ENCODE measurements around the gene C3. TPM values are rescaled to one million over a fixed set of nuclear protein-coding genes. Genes with fewer than 3 reads are reported as not detected.

Gene C3
- total and polyA plus RNA-seq, 2 experiments from 2014 or later: 0.39 to 1.6 TPM

GRCh38 chr19:6707011-6707657, 13.3 kb downstream of the C3 start:
- Histone ChIP-seq H3K27me3 (peaks cover 11% of the 10 kb centered on the region), H3K4me1 (ENCODE audit: low read depth) (no peaks in the 10 kb centered on the region), H3K4me3 (no peak overlapping the region), H3K36me3 (no peaks in the 10 kb centered on the region), H3K9me3 (ENCODE audit: low read depth) (no peaks in the 10 kb centered on the region), H3K27ac (no peak overlapping the region)
- no peak for TF ChIP-seq CTCF (IDR thresholded peaks at IDR 0.05; ENCODE audit: low read depth, low read length)
- no peak for DNase-seq (ENCODE audit: low read depth in 1 of 2, low spot score in 1 of 2)

- Histone ChIP-seq H3K27me3 (peaks cover 11% of the 10 kb centered on the region), H3K27ac (no peak overlapping the region), H3K36me3 (no peaks in the 10 kb centered on the region), H3K9me3 (ENCODE audit: low read depth) (no peaks in the 10 kb centered on the region), H3K4me1 (ENCODE audit: low read depth) (no peaks in the 10 kb centered on the region), H3K4me3 (no peak overlapping the region)
- no peak for TF ChIP-seq CTCF (IDR thresholded peaks at IDR 0.05; ENCODE audit: low read depth, low read length)
- DNase-seq (ENCODE audit: low read depth in 1 of 2, low spot score in 1 of 2): no peak
Measured at GRCh38 chr19:6706633-6706958, 13.9 kb downstream of the C3 start.

GRCh38 chr19:6705931-6706632, 14.4 kb downstream of the C3 start:
- no peak for DNase-seq (ENCODE audit: low read depth in 1 of 2, low spot score in 1 of 2)
- Histone ChIP-seq H3K9me3 (ENCODE audit: low read depth) (no peaks in the 10 kb centered on the region), H3K27ac (no peak overlapping the region), H3K27me3 (peaks cover 11% of the 10 kb centered on the region), H3K4me1 (ENCODE audit: low read depth) (no peaks in the 10 kb centered on the region), H3K36me3 (no peaks in the 10 kb centered on the region), H3K4me3 (no peak overlapping the region)
- TF ChIP-seq CTCF (IDR thresholded peaks at IDR 0.05; ENCODE audit: low read depth, low read length): no peak

GRCh38 chr19:6700586-6701316, 19.7 kb downstream of the C3 start:
- H3K9me3 ChIP-seq (ENCODE audit: low read depth): no peaks in the 10 kb centered on the region
- no peak for TF ChIP-seq CTCF (IDR thresholded peaks at IDR 0.05; ENCODE audit: low read depth, low read length)
- H3K4me3 ChIP-seq: no peak overlapping the region
- H3K27me3 ChIP-seq: no peaks in the 10 kb centered on the region
- no peak for DNase-seq (ENCODE audit: low read depth in 1 of 2, low spot score in 1 of 2)
- no peaks in the 10 kb centered on the region for H3K4me1 ChIP-seq (ENCODE audit: low read depth)
- no peaks in the 10 kb centered on the region for H3K36me3 ChIP-seq
- H3K27ac ChIP-seq: no peak overlapping the region

- no peaks in the 10 kb centered on the region for H3K4me1 ChIP-seq (ENCODE audit: low read depth)
- no peaks in the 10 kb centered on the region for H3K27me3 ChIP-seq
- H3K4me3 ChIP-seq: no peak overlapping the region
- TF ChIP-seq CTCF (IDR thresholded peaks at IDR 0.05; ENCODE audit: low read depth, low read length): no peak
- H3K27ac ChIP-seq: no peak overlapping the region
- H3K9me3 ChIP-seq (ENCODE audit: low read depth): no peaks in the 10 kb centered on the region
- DNase-seq (ENCODE audit: low read depth in 1 of 2, low spot score in 1 of 2): no peak
- H3K36me3 ChIP-seq: no peaks in the 10 kb centered on the region
Measured at GRCh38 chr19:6699935-6700334, 20.5 kb downstream of the C3 start.

All from cardiac muscle cell (in vitro differentiated cells and primary cell).